Measurements from ENCODE around the gene S100PBP. TPM values are rescaled to one million over a fixed set of nuclear protein-coding genes. Genes with fewer than 3 reads are reported as not detected.

Gene S100PBP
- total RNA-seq, 1 donor from 2014 or later, result 66.1 TPM

- no peak for TF ChIP-seq CTCF (IDR thresholded peaks at IDR 0.05; ENCODE audit: unreplicated experiment)
- Mint-ChIP-seq H3K4me1 (ENCODE audit: low read depth) (peaks cover 3% of the 10 kb centered on the region), H3K27me3 (no peaks in the 10 kb centered on the region), H3K9me3 (ENCODE audit: low read depth) (no peaks in the 10 kb centered on the region), H3K27ac (no peak overlapping the region), H3K36me3 (ENCODE audit: insufficient read depth) (peaks cover 16% of the 10 kb centered on the region), H3K4me3 (ENCODE audit: low read depth) (no peak overlapping the region)
- DNase-seq (ENCODE audit: low spot score, unreplicated experiment), result no peak
These were observed 43.5 kb upstream of the S100PBP start for GRCh38 chr1:32773764-32774463.

- Mint-ChIP-seq H3K27me3 (no peaks in the 10 kb centered on the region), H3K4me3 (ENCODE audit: low read depth) (no peak overlapping the region), H3K4me1 (ENCODE audit: low read depth) (peaks cover 3% of the 10 kb centered on the region), H3K27ac (no peak overlapping the region), H3K9me3 (ENCODE audit: low read depth) (no peaks in the 10 kb centered on the region), H3K36me3 (ENCODE audit: insufficient read depth) (peaks cover 19% of the 10 kb centered on the region)
- DNase-seq (ENCODE audit: low spot score, unreplicated experiment), result no peak
- no peak for TF ChIP-seq CTCF (IDR thresholded peaks at IDR 0.05; ENCODE audit: unreplicated experiment)
These were observed 43.0 kb upstream of the S100PBP start for GRCh38 chr1:32774464-32774808.

- no peak for DNase-seq (ENCODE audit: low spot score, unreplicated experiment)
- Mint-ChIP-seq H3K9me3 (ENCODE audit: low read depth) (no peaks in the 10 kb centered on the region), H3K27me3 (no peaks in the 10 kb centered on the region), H3K4me1 (ENCODE audit: low read depth) (peaks cover 3% of the 10 kb centered on the region), H3K27ac (no peak overlapping the region), H3K4me3 (ENCODE audit: low read depth) (no peak overlapping the region), H3K36me3 (ENCODE audit: insufficient read depth) (peaks cover 22% of the 10 kb centered on the region)
- TF ChIP-seq CTCF (IDR thresholded peaks at IDR 0.05; ENCODE audit: unreplicated experiment), result no peak
These were observed 42.4 kb upstream of the S100PBP start for GRCh38 chr1:32774950-32775634.

- Mint-ChIP-seq H3K4me3 (ENCODE audit: low read depth) (no peak overlapping the region), H3K4me1 (ENCODE audit: low read depth) (peaks cover 3% of the 10 kb centered on the region), H3K27ac (no peak overlapping the region), H3K9me3 (ENCODE audit: low read depth) (no peaks in the 10 kb centered on the region), H3K36me3 (ENCODE audit: insufficient read depth) (peaks cover 26% of the 10 kb centered on the region), H3K27me3 (no peaks in the 10 kb centered on the region)
- TF ChIP-seq CTCF (IDR thresholded peaks at IDR 0.05; ENCODE audit: unreplicated experiment), result no peak
- no peak for DNase-seq (ENCODE audit: low spot score, unreplicated experiment)
These were observed 41.7 kb upstream of the S100PBP start for GRCh38 chr1:32775640-32776337.

- no peaks in the 10 kb centered on the region for H3K9me3 Mint-ChIP-seq (ENCODE audit: low read depth)
- no peak overlapping the region for H3K27ac Mint-ChIP-seq
- DNase-seq (ENCODE audit: low spot score, unreplicated experiment), result no peak
- H3K27me3 Mint-ChIP-seq, result no peaks in the 10 kb centered on the region
- H3K4me1 Mint-ChIP-seq (ENCODE audit: low read depth), result no peaks in the 10 kb centered on the region
- peaks cover 21% of the 10 kb centered on the region for H3K36me3 Mint-ChIP-seq (ENCODE audit: insufficient read depth)
- H3K4me3 Mint-ChIP-seq (ENCODE audit: low read depth), result no peak overlapping the region
- TF ChIP-seq CTCF (IDR thresholded peaks at IDR 0.05; ENCODE audit: unreplicated experiment), result no peak
These were observed 38.2 kb upstream of the S100PBP start for GRCh38 chr1:32779242-32779641.
